Endothelial cell of umbilical vein (primary cell): ENCODE results near the gene TXNIP. TPM values are rescaled to one million over a fixed set of nuclear protein-coding genes. Genes with fewer than 3 reads are reported as not detected.

Source experiments
- BruUV-seq: library from RNA; stranded (reverse); fragments of 400-500 nt; replicated peaks from 2 replicates; lab custom pipeline; 2021; lab: Mats Ljungman, UMichigan
- CTCF ChIA-PET: fragments of 300-600, 350-600 bp; sonication (Branson Sonifier 250); formaldehyde crosslinking; loops from one replicate; lab custom pipeline; 2021; ENCODE audit warnings: antibody characterized with exemption, inconsistent platforms; lab: Charles Lee
- POLR2A ChIA-PET: fragments of 300-600, 350-600 bp; sonication (Branson Sonifier 250); formaldehyde crosslinking; loops from one replicate; lab custom pipeline; 2021; ENCODE audit warnings: antibody characterized with exemption, inconsistent platforms; lab: Charles Lee
- DNase-seq: peaks from one replicate; pipeline ENCODE4 v3.0.0-alpha.2; 2011; ENCODE audit warnings: low read depth, low spot score
- FAIRE-seq: peaks from 2 replicates; lab custom pipeline; 2011; peaks lifted over from hg19 to GRCh38; lab: Jason Lieb, UNC
- H2AFZ ChIP-seq: 2 replicates; pipeline ENCODE4 v1.6.0; 2012; ENCODE audit warnings: low read depth, low read length, control low read depth, inconsistent platforms
- H3K27ac ChIP-seq: 2 replicates; pipeline ENCODE4 v1.5.1; 2011; ENCODE audit warnings: low read depth, mild to moderate bottlenecking, control low read depth, low read length, moderate library complexity; ENCODE audit not compliant: insufficient read depth
- H3K27me3 ChIP-seq, 2 experiments: 2 replicates each; pipeline versions ENCODE4 v1.6.0 to v1.6.1; 2011; ENCODE audit warnings: low read length in 2 of 2, mixed read lengths in 1 of 2; ENCODE audit not compliant: control insufficient read depth in 2 of 2, insufficient read depth in 2 of 2
- H3K36me3 ChIP-seq, 2 experiments: 2 replicates in 1 of 2; 3 replicates in 1 of 2; pipeline ENCODE4 v1.5.1; 2011; ENCODE audit warnings: low read length in 2 of 2, mild to moderate bottlenecking in 1 of 2, moderate library complexity in 1 of 2; ENCODE audit not compliant: control insufficient read depth in 2 of 2, insufficient read depth in 2 of 2; ENCODE audit errors: extremely low read depth in 1 of 2
- H3K4me1 ChIP-seq: 3 replicates; pipeline ENCODE4 v1.5.1; 2011; ENCODE audit warnings: mild to moderate bottlenecking, low read length; ENCODE audit not compliant: control insufficient read depth, insufficient read depth; ENCODE audit errors: extremely low read depth
- H3K4me2 ChIP-seq: 2 replicates; pipeline ENCODE4 v1.6.1; 2011; ENCODE audit warnings: low read length, control low read depth, mixed read lengths; ENCODE audit not compliant: insufficient read depth
- H3K4me3 ChIP-seq, 3 experiments: fragments of 200-600 bp in 1 of 3; sonication (generic), shearing (Covaris generic) in 1 of 3; replicated peaks in 1 of 3; 2 replicates each; pipeline ENCODE4 v1.5.1; 2011 to 2016; ENCODE audit warnings: control low read depth in 3 of 3, low read length in 3 of 3, mild to moderate bottlenecking in 2 of 3, inconsistent platforms in 1 of 3, low read depth in 1 of 3, moderate library complexity in 1 of 3; ENCODE audit not compliant: insufficient read depth in 1 of 3
- H3K79me2 ChIP-seq: 2 replicates; pipeline ENCODE4 v1.6.0; 2012; ENCODE audit warnings: low read length, inconsistent platforms; ENCODE audit not compliant: control insufficient read depth, insufficient read depth
- H3K9ac ChIP-seq: replicated peaks from 2 replicates; pipeline ENCODE3; 2011; ENCODE audit warnings: low read length, control low read depth; ENCODE audit not compliant: insufficient read depth; ENCODE audit errors: extremely low read depth
- H3K9me1 ChIP-seq: replicated peaks from 3 replicates; pipeline ENCODE4 v1.6.0; 2011; ENCODE audit warnings: mild to moderate bottlenecking, low read length; ENCODE audit not compliant: control insufficient read depth, insufficient read depth; ENCODE audit errors: extremely low read depth
- H3K9me3 ChIP-seq: replicated peaks from 2 replicates; pipeline ENCODE4 v1.5.1; 2012; ENCODE audit warnings: low read length, inconsistent platforms; ENCODE audit not compliant: control insufficient read depth, insufficient read depth
- H4K20me1 ChIP-seq: replicated peaks from 2 replicates; pipeline ENCODE3; 2011; ENCODE audit warnings: mild to moderate bottlenecking, low read length; ENCODE audit not compliant: control insufficient read depth, insufficient read depth; ENCODE audit errors: extremely low read depth
- EZH2 ChIP-seq: IDR thresholded peaks from 2 replicates; pipeline ENCODE4 v1.6.1; 2012; ENCODE audit warnings: borderline replicate concordance, low read depth, mild to moderate bottlenecking, moderate library complexity, low read length, inconsistent platforms; ENCODE audit not compliant: severe bottlenecking
- FOS ChIP-seq: IDR thresholded peaks from 2 replicates; pipeline ENCODE4 v1.6.1; 2011; ENCODE audit warnings: mild to moderate bottlenecking, low read length, moderate library complexity, borderline replicate concordance; ENCODE audit not compliant: insufficient read depth
- GATA2 ChIP-seq: IDR thresholded peaks from 2 replicates; pipeline ENCODE4 v1.7.0; 2011; ENCODE audit warnings: low read depth, mild to moderate bottlenecking, moderate library complexity, mixed read lengths, low read length; ENCODE audit not compliant: insufficient read length, insufficient read depth
- JUN ChIP-seq: IDR thresholded peaks from 2 replicates; pipeline ENCODE4 v1.6.1; 2011; ENCODE audit warnings: borderline replicate concordance, low read depth; ENCODE audit not compliant: insufficient read length, insufficient read depth
- MAX ChIP-seq: IDR thresholded peaks from 2 replicates; pipeline ENCODE4 v1.6.1; 2011; ENCODE audit not compliant: insufficient read depth, insufficient read length
- MYC ChIP-seq: IDR thresholded peaks from one replicate; pipeline ENCODE4 v1.6.1; 2011; ENCODE audit warnings: mild to moderate bottlenecking, low read depth, low read length
- POLR2A ChIP-seq: IDR thresholded peaks from 2 replicates; pipeline ENCODE4 v1.6.1; 2012; ENCODE audit warnings: low read depth, mild to moderate bottlenecking, control low read depth, low read length
- POLR2AphosphoS5 ChIP-seq: IDR thresholded peaks from 2 replicates; pipeline ENCODE4 v1.6.1; 2012; ENCODE audit warnings: low read depth, mild to moderate bottlenecking, control low read depth, low read length, moderate library complexity; ENCODE audit not compliant: insufficient read depth
- dilution Hi-C: fragments of 300-500 bp; cut with MboI; formaldehyde crosslinking; loops from one replicate; pipeline ENCODE4 v1.15.0; 2019; ENCODE audit warnings: low sequenced_read_pairs; ENCODE audit not compliant: extremely low pct_ligation_motif_present
- intact Hi-C: fragments of 100-400 bp; cut with micrococcal nuclease; formaldehyde crosslinking; loops from one replicate; pipeline ENCODE4 v1.10.0; 2022
- polyA plus RNA-seq, 4 experiments: library from polyadenylated mRNA; depleted of rRNA in 3 of 4; stranded (reverse) in 3 of 4; unstranded in 1 of 4; fragments of >200 nt; gene quantifications; 2 replicates each; pipeline versions ENCODE4 v1.2.1 to v1.2.3, GENCODE V29; 2011 to 2012; ENCODE audit warnings: missing spikeins in 1 of 4
- total RNA-seq: library from RNA; stranded (reverse); gene quantifications from 2 replicates; pipeline ENCODE4 v1.2.3, GENCODE V29; 2021
- TF ChIP-seq, protein P1 (sequence below), 2 donors: IDR thresholded peaks; 1 replicate in 1 of 2; 2 replicates in 1 of 2; pipeline ENCODE4 v1.5.1; 2011; ENCODE audit warnings: low read length in 2 of 2, mild to moderate bottlenecking in 2 of 2, moderate library complexity in 2 of 2, control low read depth in 1 of 2, inconsistent platforms in 1 of 2, low read depth in 1 of 2; ENCODE audit not compliant: insufficient read depth in 1 of 2; ENCODE audit errors: extremely low read depth in 1 of 2

TXNIP gene
- total and polyA plus RNA-seq, 2 donors (not counting 3 experiments of a cell fraction or from before 2014, with no cell fraction given): 9.1 to 21.8 TPM

DNA sequence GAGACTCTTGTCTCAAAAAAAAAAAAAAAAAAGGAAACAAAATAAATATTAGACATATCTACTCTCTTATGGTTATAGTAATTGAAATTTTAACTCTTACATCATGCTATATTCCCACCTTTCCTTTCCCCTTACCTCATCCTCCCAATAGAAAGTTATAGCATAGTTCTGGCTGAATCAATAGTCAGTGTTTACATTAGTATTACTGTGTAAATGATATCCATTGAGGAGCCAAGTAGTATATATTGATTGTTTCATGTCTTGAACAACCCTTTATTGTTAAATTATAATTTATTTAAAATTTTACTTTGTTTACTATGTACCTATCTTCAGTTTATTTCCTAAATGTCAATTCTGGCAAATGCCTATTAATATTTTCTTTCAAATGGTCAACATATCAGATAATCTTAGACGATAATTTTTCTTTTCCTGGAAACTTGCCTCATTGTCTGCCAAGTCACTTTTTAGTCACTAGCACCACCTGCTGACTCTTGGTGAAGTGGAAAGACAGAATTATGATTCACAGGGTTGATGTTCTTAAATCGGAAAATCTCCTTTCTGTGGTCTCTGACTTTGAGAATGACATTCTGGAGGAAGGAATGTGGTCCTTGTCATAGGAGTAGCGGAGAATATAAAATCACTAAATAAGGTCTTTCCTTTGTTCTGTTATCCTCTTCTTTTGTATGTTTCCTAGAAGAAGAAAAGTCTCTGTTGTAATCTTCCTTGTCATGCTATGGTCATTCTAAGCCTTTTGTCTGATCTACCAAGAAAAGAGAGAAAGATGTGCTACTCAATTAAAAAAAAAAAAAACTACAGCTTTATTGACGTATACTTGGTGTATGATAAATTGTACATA lies 16.6 kb upstream of the TXNIP start:
- intact Hi-C loops (loop anchor here (1.0 to 2.0 kb wide), 4 partner anchors 36 to 292 kb away; no protein-coding TSS in a partner anchor), dilution Hi-C loops (no loop called here)
- Histone ChIP-seq H3K4me3 (no peak overlapping the region), H2AFZ (no peak overlapping the region), H3K27me3 (peaks cover 7 to 10% of the 10 kb centered on the region in 2 experiments), H3K9me1 (no peaks in the 10 kb centered on the region), H3K27ac (no peak overlapping the region), H3K9me3 (no peaks in the 10 kb centered on the region), H4K20me1 (no peaks in the 10 kb centered on the region), H3K9ac (no peak overlapping the region), H3K4me1 (peaks cover 4% of the 10 kb centered on the region), H3K79me2 (no peaks in the 10 kb centered on the region), H3K36me3 (no peaks in the 10 kb centered on the region), H3K4me2 (no peak overlapping the region)
- CTCF ChIA-PET: interaction anchor here (1.2 to 12.6 kb wide), 7 partner anchors 9 to 167 kb away, joined by 3 to 496 read pairs (median 6); partner anchors contain the start of genes ANKRD34A, HJV, NUDT17 and POLR3GL
- FAIRE-seq (peak; percentile 94), DNase-seq (peak; percentile 84)
- no TSS peak for BruUV-seq
- no peak for TF ChIP-seq JUN
- TF ChIP-seq, protein P1, sequence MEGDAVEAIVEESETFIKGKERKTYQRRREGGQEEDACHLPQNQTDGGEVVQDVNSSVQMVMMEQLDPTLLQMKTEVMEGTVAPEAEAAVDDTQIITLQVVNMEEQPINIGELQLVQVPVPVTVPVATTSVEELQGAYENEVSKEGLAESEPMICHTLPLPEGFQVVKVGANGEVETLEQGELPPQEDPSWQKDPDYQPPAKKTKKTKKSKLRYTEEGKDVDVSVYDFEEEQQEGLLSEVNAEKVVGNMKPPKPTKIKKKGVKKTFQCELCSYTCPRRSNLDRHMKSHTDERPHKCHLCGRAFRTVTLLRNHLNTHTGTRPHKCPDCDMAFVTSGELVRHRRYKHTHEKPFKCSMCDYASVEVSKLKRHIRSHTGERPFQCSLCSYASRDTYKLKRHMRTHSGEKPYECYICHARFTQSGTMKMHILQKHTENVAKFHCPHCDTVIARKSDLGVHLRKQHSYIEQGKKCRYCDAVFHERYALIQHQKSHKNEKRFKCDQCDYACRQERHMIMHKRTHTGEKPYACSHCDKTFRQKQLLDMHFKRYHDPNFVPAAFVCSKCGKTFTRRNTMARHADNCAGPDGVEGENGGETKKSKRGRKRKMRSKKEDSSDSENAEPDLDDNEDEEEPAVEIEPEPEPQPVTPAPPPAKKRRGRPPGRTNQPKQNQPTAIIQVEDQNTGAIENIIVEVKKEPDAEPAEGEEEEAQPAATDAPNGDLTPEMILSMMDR (IDR thresholded peaks at IDR 0.05; ENCODE audit: extremely low read depth in 1 of 2, insufficient read depth in 1 of 2, low read depth in 1 of 2, low read length in 2 of 2): peak; percentile 52 to 60
- TF ChIP-seq EZH2: no peak
- no peak for TF ChIP-seq FOS
- TF ChIP-seq POLR2AphosphoS5: no peak
- TF ChIP-seq MAX: no peak
- TF ChIP-seq GATA2: peak; percentile 40
- no peak for TF ChIP-seq MYC
- TF ChIP-seq POLR2A: no peak
- POLR2A ChIA-PET: no interaction called here
